GM12891 (cell line): ENCODE data around the gene PLCB1.

Experiments used
- DNase-seq: peaks from one replicate; pipeline ENCODE4 v3.0.0; 2011; ENCODE audit warnings: low spot score; ENCODE audit not compliant: insufficient read length
- FAIRE-seq: peaks from 2 replicates; lab custom pipeline; 2011; peaks lifted over from hg19 to GRCh38; lab: Jason Lieb, UNC
- PAX5 ChIP-seq: IDR thresholded peaks from 2 replicates; pipeline ENCODE4 v1.6.1; 2011; ENCODE audit warnings: low read length, moderate library complexity, mild to moderate bottlenecking; ENCODE audit not compliant: insufficient read depth, severe bottlenecking
- POLR2A ChIP-seq: IDR thresholded peaks from 2 replicates; pipeline ENCODE4 v1.6.1; 2011; ENCODE audit warnings: low read depth, low read length, control low read depth
- POLR2AphosphoS5 ChIP-seq: IDR thresholded peaks from 2 replicates; pipeline ENCODE4 v1.6.1; 2011; ENCODE audit warnings: low read depth, low read length, control low read depth
- POU2F2 ChIP-seq: IDR thresholded peaks from 2 replicates; pipeline ENCODE4 v1.6.1; 2011; ENCODE audit warnings: low read depth, mild to moderate bottlenecking, control low read depth, low read length, moderate library complexity
- SPI1 ChIP-seq: IDR thresholded peaks from 2 replicates; pipeline ENCODE4 v1.6.1; 2011; ENCODE audit warnings: low read depth, low read length, control low read depth
- TAF1 ChIP-seq: IDR thresholded peaks from 2 replicates; pipeline ENCODE4 v1.6.1; 2011; ENCODE audit warnings: low read depth, low read length, control low read depth

PLCB1 gene

DNA sequence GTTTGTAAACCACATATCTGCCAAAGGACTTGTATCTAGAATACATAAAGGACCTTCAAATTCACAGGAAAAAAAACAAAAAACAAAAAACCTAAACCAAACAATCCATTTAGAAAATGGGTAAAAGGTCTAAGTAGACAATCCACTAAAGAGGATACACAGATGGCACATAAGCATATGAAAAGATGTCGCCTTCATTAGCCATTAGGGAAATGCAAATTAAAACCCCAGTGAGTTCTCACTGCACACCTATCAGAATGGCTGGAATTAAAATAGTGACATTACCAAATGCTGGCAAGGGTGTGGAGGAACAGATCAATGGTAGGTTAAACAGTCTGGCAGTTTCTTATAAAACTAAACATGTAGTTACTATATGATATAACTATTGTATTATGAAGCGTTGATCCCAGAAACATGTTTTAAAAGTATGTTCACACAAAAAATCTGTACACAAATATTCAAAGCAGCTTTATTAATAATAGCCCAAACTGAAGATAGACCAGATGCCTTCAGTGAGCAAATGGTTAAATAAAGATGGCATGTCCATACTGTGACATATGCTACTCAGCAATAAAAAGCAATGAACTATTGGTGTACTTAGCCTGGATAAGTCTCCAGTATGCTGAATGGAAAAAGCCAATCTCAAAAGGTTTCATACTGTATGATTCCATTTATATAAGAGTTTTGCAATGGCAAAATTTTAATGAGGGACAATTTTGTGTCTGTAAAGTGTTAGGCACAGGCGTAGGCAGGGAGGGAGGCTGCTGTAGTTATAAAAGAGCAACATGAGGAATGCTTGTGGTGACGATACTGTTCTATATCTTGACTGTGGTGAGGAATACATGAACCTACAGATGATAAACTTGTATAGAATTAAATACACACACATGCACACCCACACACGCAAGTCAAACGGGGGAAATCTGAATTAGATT, 43.9 kb downstream of the PLCB1 start:
- no peak for FAIRE-seq
- DNase-seq: no peak
- TF ChIP-seq SPI1 (no peak), PAX5 (no peak), POLR2AphosphoS5 (no peak)

DNA sequence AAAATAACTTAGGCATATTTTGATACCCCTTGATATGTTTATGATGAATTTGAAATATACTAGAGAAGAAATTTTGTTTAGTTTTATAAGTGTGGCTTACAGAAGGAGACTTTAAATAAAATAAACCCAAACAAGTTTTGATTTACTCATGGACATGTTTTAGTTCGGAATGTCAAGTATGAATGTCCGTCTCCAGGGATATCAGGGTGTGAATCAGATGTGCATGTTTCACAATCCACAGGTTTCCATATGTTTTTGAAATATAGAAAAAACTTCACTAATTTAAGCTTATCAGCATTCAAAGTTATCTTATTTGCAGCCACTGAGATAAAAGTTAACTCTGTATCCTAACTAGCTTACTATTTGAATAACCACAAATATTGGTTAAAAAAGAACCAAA, 51.5 kb downstream of the PLCB1 start:
- FAIRE-seq (no peak), DNase-seq (no peak)
- no peak for TF ChIP-seq POU2F2
- no peak for TF ChIP-seq PAX5
- TF ChIP-seq SPI1: no peak

DNA sequence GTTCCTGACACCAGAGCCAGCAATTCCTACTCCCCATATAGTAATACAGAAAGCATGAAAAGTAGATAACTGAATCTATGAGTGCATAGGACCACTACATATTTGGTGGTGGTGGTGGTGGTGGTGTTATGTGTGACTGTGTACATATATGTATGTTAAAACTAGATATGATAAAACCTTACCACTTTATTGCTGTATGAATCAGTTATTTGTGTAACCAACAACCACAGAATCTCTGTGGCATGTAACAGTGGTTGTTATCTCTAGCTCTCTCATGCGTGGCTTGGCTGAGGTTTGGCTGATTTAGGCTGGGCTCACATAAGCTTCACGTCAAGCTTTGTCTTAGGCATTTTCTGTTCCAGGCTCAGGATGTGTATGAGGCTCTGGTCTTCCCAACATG, 55.7 kb downstream of the PLCB1 start:
- FAIRE-seq: no peak
- TF ChIP-seq TAF1: no peak
- no peak for TF ChIP-seq POU2F2
- TF ChIP-seq POLR2A: no peak
- no peak for TF ChIP-seq POLR2AphosphoS5
- TF ChIP-seq SPI1: no peak
- no peak for TF ChIP-seq PAX5

DNA sequence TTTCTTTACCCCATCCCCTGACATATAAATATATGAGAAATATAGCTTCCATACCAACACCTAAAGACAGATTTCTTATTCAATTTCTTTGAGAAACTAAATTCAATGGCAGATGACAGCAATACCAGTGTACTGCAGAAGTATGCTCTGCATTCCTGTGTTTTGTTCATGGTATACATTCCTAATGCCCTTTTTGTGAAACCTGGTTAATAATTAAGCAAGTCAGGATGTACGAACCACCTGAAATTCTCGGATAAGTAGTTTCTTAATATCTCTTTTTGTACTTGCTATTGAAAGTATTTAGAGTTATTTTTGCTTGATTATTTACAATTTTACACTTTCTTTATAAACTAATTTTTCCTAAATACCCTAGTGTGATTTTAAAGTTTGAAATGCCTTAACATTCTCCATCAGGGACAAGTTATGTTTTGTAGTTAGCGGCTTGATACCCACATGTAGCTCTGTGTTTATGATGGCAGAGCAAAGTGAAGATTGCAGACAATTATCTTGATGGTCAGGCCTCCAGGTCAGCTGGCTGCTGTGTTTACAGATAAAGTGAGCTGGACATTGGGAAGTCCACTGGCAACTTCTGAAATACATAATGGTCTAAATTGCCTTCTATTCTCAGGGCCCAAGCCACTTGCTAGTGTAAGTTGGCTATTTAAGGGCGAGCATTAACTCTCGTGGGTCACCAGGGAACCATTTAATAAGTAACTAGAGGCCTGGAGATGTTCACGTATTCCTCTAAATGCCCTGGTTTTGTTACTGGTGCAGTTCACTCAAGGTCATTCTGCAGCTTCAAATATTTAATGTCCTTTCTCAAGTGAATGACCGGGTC, 58.2 kb downstream of the PLCB1 start:
- TF ChIP-seq TAF1 (no peak), SPI1 (no peak), POLR2A (no peak), POU2F2 (no peak), POLR2AphosphoS5 (no peak), PAX5 (no peak)
- DNase-seq (no peak), FAIRE-seq (no peak)

More for the DNA sequence above, 55.7 kb downstream of the PLCB1 start:
- DNase-seq: no peak

DNA sequence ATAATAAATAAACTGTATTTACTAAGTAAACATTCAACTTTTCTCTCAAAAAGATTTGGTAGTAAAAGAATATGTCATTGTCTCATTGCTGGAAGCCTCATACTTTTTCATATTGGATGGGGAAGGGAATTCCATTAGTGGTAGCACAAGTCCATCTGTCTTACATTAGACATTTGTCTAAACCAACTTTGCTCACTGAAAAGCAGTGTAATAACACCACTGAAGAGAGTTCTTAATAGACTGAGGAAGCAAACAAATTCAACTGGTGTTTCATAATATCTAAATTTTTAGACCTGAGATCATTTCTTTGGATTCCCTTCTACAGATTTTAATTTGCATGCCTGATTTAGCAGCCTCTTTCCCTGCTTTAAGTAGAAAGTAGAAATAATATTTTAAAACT, 62.7 kb downstream of the PLCB1 start:
- no peak for FAIRE-seq
- TF ChIP-seq SPI1 (no peak), TAF1 (no peak), POU2F2 (no peak), PAX5 (no peak), POLR2AphosphoS5 (no peak), POLR2A (no peak)
- DNase-seq: no peak

DNA sequence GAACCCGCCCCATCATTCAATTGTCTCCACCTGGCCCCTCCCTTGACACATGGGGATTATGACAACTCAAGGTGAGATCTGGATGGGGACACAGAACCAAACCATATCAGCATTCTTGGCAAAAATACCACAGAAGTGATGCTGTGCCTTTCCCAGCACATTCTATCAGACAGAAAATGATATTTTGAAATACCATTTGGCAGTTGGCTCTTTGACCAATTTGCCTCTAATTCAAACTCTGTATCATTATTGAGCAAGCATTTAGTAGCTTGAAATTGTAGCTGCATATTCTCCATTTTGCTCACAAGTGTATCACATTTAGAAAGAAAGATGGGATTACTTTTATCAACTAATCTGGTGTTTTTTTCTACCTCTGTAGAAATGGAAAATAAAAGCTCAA, 64.0 kb downstream of the PLCB1 start:
- TF ChIP-seq POLR2A: no peak
- no peak for TF ChIP-seq POU2F2
- TF ChIP-seq PAX5: no peak
- no peak for TF ChIP-seq SPI1
- no peak for TF ChIP-seq POLR2AphosphoS5
- no peak for TF ChIP-seq TAF1
- DNase-seq: no peak
- no peak for FAIRE-seq

DNA sequence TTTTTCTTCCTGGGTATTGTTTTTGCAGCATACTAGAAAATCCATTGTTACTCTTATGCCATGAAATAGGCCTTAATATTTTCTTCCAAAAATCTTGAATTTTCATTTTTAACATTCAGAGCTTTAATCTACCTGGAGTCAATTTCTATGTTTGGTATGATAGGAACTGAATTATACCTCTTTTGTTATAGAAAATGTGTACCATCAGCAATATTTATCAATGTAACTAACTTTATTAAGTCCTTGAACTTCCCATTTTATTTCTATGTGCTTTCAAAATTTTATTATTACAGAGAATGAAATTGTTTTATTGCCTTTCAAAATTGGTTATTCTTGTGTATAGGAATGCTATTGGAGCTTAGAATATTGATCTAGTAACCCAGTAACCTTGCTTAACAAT, 68.2 kb downstream of the PLCB1 start:
- DNase-seq: no peak
- FAIRE-seq: no peak
- TF ChIP-seq POLR2AphosphoS5: no peak
- TF ChIP-seq TAF1: no peak
- TF ChIP-seq PAX5: no peak
- TF ChIP-seq POLR2A: no peak
- TF ChIP-seq POU2F2: no peak
- no peak for TF ChIP-seq SPI1

DNA sequence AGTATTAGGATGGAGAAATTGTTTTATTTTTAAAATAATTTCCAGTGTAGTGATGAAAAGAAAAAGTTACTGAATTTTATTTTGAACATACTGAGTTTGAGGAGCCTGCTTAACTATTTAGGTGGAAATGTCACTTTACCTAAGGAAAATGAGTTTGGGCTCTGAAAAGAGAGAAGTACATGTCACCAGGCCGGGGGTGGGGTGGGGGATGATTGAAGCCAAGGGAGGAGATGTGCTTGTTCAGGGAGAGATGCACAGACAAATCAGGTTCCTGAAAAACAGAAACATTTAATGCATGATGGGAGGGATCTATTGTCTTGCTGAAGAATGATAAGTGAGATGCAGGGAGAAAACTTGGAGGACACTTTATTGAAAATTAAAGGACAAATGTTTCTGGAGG, 71.3 kb downstream of the PLCB1 start:
- TF ChIP-seq POU2F2 (no peak), POLR2AphosphoS5 (no peak), TAF1 (no peak), SPI1 (no peak), POLR2A (no peak), PAX5 (no peak)
- DNase-seq: no peak
- no peak for FAIRE-seq

DNA sequence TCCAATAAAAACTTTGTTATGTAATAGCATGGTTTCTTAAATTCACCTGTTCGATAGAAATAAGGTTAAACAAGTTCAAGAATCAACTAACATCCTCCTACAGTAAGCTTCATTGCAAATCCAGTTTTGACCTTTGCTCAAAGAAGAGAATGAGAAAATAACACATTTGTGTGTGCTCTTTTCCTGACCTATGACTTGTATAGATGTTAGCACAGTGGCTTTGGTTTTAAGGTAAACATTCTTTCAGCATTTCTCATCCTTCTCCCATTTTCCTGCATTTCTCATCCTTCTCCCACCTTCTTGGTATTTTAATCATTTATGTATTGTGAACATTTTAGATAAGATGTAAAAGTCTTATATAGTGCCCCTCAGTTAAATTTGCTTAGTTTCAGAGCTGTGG, 73.9 kb downstream of the PLCB1 start:
- FAIRE-seq (no peak), DNase-seq (no peak)
- no peak for TF ChIP-seq SPI1
- TF ChIP-seq POU2F2: no peak
- no peak for TF ChIP-seq POLR2A
- no peak for TF ChIP-seq PAX5
- no peak for TF ChIP-seq TAF1
- TF ChIP-seq POLR2AphosphoS5: no peak
